NB4 (cell line): ENCODE measurements around the gene PNPLA4.
A peak's percentile ranks its signal among the peaks of the same experiment; 100 is the strongest.

Experiments used
- DNase-seq: peaks from one replicate; pipeline ENCODE4 v3.0.0; 2010; ENCODE audit warnings: low read depth
- H3K4me3 ChIP-seq: one replicate; pipeline ENCODE4 v1.5.1; 2011; ENCODE audit warnings: mild to moderate bottlenecking, low read depth, low read length, moderate library complexity
- CTCF ChIP-seq: IDR thresholded peaks from one replicate; pipeline ENCODE4 v1.5.1; 2012; ENCODE audit warnings: low read depth, low read length
- MAX ChIP-seq: IDR thresholded peaks from 2 replicates; pipeline ENCODE4 v1.6.1; 2011; ENCODE audit warnings: low read depth, low read length
- MYC ChIP-seq: IDR thresholded peaks from 2 replicates; pipeline ENCODE4 v1.6.1; 2011; ENCODE audit warnings: low read depth, low read length
- POLR2A ChIP-seq: IDR thresholded peaks from 2 replicates; pipeline ENCODE4 v1.6.1; 2011; ENCODE audit warnings: mild to moderate bottlenecking; ENCODE audit not compliant: insufficient read length; ENCODE audit errors: extremely low read depth

Gene PNPLA4

GRCh38 chrX:7950865-7951264 lies 23.7 kb upstream of the PNPLA4 start:
- no peak overlapping the region for H3K4me3 ChIP-seq
- no peak for DNase-seq
- TF ChIP-seq POLR2A (no peak), CTCF (no peak), MYC (no peak), MAX (no peak)

- TF ChIP-seq MAX: no peak
- no peak for TF ChIP-seq MYC
- TF ChIP-seq CTCF: no peak
- no peak for TF ChIP-seq POLR2A
- H3K4me3 ChIP-seq: no peak overlapping the region
Measured at GRCh38 chrX:7948483-7948882, 21.3 kb upstream of the PNPLA4 start.

GRCh38 chrX:7946960-7947359 lies 19.7 kb upstream of the PNPLA4 start:
- no peak for DNase-seq
- TF ChIP-seq CTCF: no peak
- TF ChIP-seq MYC: no peak
- TF ChIP-seq MAX: no peak
- TF ChIP-seq POLR2A: no peak
- H3K4me3 ChIP-seq: no peak overlapping the region

More at GRCh38 chrX:7948483-7948882, 21.3 kb upstream of the PNPLA4 start:
- no peak for DNase-seq

- TF ChIP-seq CTCF (no peak), MYC (no peak), MAX (no peak), POLR2A (no peak)
- H3K4me3 ChIP-seq: no peak overlapping the region
- DNase-seq: no peak
Measured at GRCh38 chrX:7943600-7944245, 16.5 kb upstream of the PNPLA4 start.

- DNase-seq: peak; percentile 18
- peak; percentile 9 for TF ChIP-seq CTCF
- no peak for TF ChIP-seq MYC
- no peak for TF ChIP-seq MAX
- no peak overlapping the region for H3K4me3 ChIP-seq
Measured at GRCh38 chrX:7941390-7942042, 14.3 kb upstream of the PNPLA4 start.

- TF ChIP-seq CTCF: no peak
- TF ChIP-seq POLR2A: no peak
- no peak for TF ChIP-seq MAX
- no peak for TF ChIP-seq MYC
- no peak for DNase-seq
- H3K4me3 ChIP-seq: no peak overlapping the region
Measured at GRCh38 chrX:7934026-7934425, 6.8 kb upstream of the PNPLA4 start.
